Activated CD4-positive, alpha-beta T cell treated with anti-CD3 and anti-CD28 coated beads, Interleukin-2, amount 10 ng/mL, durations not matched to agents 24 days and 14 days (primary cell): ENCODE results near the gene ANKRD28. TPM values are rescaled to one million over a fixed set of nuclear protein-coding genes. Genes with fewer than 3 reads are reported as not detected.

ENCODE experiments used
- DNase-seq: peaks from one replicate; pipeline ENCODE4 v3.0.0; 2022
- H3K27ac Mint-ChIP-seq: one replicate; pipeline ENCODE4 v1.8.0; 2022; ENCODE audit warnings: mild to moderate bottlenecking, mixed read lengths
- H3K27me3 Mint-ChIP-seq: one replicate; pipeline ENCODE4 v1.8.0; 2022; ENCODE audit warnings: mixed read lengths
- H3K36me3 Mint-ChIP-seq: one replicate; pipeline ENCODE4 v1.8.0; 2022; ENCODE audit warnings: low read depth, mild to moderate bottlenecking, mixed read lengths
- H3K4me1 Mint-ChIP-seq: one replicate; pipeline ENCODE4 v1.8.0; 2021; ENCODE audit warnings: mixed read lengths
- H3K4me3 Mint-ChIP-seq: one replicate; pipeline ENCODE4 v1.8.0; 2022; ENCODE audit warnings: mild to moderate bottlenecking, moderate library complexity, mixed read lengths
- H3K9me3 Mint-ChIP-seq: one replicate; pipeline ENCODE4 v1.8.0; 2021; ENCODE audit warnings: mixed read lengths
- intact Hi-C: fragments of 100-400 bp; cut with micrococcal nuclease; formaldehyde crosslinking; loops from one replicate; pipeline ENCODE4 v1.15.1; 2023
- total RNA-seq: library from RNA; stranded (reverse); gene quantifications from 2 replicates; pipeline ENCODE4 v1.2.3, GENCODE V29; 2022

Gene ANKRD28
- total RNA-seq, 1 donor from 2014 or later = 38.7 TPM

DNA sequence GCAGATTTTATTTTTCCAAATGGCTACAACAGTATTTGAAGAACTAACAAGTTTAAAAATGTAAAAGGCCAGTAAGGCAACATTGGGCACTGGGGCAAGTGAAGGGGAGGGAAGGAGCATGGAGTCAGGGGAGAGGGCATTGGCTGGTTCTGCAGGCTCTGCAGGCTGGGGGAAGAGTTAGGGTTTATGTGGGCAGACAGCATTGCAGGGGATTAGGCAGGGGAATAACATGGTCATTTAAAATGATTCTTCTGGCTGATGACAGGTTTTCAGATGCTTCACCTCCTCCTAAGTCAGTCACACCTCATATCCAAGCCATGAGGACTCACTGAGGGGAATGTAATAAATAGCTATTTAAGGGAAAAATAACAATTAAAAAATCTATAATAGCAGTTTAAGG is 143.7 kb downstream of the ANKRD28 start:
- intact Hi-C loops = no loop called here
- no peak overlapping the region for H3K27ac Mint-ChIP-seq
- DNase-seq = no peak
- no peak overlapping the region for H3K4me3 Mint-ChIP-seq
- peaks cover 16% of the 10 kb centered on the region for H3K36me3 Mint-ChIP-seq
- peaks cover 10% of the 10 kb centered on the region for H3K4me1 Mint-ChIP-seq
- peaks cover 20% of the 10 kb centered on the region for H3K27me3 Mint-ChIP-seq
- peaks cover 20% of the 10 kb centered on the region for H3K9me3 Mint-ChIP-seq

DNA sequence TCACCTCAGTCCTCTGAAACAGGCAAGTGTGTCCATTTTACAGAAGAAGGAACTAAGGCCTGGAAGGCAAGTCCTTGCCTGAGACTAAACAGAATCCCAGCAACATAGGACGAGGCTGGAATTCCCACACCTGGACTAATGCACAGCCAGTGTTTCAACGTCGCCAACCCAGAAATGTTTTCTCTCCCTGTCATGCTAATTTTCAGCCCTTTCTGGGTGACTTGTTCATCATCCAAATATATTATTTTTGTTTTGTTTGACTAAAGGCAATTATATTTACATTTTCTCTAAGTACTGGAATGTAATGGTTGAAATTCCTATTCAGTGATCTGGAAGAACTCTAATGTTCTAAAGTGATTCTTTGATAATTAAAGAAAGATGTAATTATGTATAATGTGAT is 144.5 kb downstream of the ANKRD28 start:
- H3K27me3 Mint-ChIP-seq = peaks cover 20% of the 10 kb centered on the region
- H3K36me3 Mint-ChIP-seq = peaks cover 18% of the 10 kb centered on the region
- H3K4me1 Mint-ChIP-seq = peaks cover 12% of the 10 kb centered on the region
- H3K27ac Mint-ChIP-seq = no peak overlapping the region
- no peak overlapping the region for H3K4me3 Mint-ChIP-seq
- no peak for DNase-seq
- intact Hi-C loops = no loop called here
- H3K9me3 Mint-ChIP-seq = peaks cover 17% of the 10 kb centered on the region

DNA sequence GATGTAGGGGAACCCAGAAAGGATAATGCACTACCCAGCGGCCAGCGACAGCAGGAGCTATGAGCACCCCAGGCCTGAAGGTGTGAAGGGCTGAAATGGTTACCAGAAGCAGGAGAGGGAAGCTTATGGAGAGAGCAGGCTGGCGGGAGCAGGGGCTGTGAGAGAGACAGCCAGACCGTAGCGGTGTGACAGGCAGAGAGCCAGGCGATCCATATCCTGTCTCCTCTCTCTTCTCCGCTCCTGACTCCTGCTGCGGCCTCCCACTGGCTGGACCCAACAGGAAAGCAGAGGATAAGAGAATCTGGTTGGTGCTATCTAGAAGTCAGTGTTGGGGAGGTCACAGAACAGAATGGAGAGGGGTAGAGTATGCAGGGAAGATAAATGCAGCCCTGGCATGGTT is 146.4 kb downstream of the ANKRD28 start:
- H3K4me1 Mint-ChIP-seq = peaks cover 28% of the 10 kb centered on the region
- peaks cover 11% of the 10 kb centered on the region for H3K9me3 Mint-ChIP-seq
- peaks cover 20% of the 10 kb centered on the region for H3K27me3 Mint-ChIP-seq
- intact Hi-C loops = no loop called here
- H3K27ac Mint-ChIP-seq = peak overlapping the region; percentile 7
- DNase-seq = no peak
- peaks cover 15% of the 10 kb centered on the region for H3K36me3 Mint-ChIP-seq
- H3K4me3 Mint-ChIP-seq = no peak overlapping the region

DNA sequence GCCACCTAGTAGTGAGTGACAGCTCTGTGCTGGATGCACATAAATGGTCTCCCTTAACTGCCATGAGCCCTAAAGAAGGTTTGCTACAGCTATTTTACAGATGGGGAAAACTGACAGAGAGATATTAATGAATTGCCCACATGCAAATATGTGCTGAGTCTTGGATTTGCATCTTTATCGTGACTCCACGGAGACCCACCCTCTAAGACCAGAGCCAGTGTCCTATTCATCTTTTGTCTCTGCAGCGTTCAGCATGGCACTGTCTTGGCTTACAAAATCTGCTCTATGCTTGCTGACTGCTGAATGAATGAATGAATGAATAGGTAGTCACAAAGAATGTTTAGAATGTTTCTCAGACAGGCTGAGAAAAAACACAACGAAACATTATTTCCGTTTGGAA is 147.9 kb downstream of the ANKRD28 start:
- intact Hi-C loops = loop anchor here (2.0 to 5.0 kb wide), 2 partner anchors 19 to 77 kb away; no protein-coding TSS in a partner anchor
- peaks cover 11% of the 10 kb centered on the region for H3K36me3 Mint-ChIP-seq

DNA sequence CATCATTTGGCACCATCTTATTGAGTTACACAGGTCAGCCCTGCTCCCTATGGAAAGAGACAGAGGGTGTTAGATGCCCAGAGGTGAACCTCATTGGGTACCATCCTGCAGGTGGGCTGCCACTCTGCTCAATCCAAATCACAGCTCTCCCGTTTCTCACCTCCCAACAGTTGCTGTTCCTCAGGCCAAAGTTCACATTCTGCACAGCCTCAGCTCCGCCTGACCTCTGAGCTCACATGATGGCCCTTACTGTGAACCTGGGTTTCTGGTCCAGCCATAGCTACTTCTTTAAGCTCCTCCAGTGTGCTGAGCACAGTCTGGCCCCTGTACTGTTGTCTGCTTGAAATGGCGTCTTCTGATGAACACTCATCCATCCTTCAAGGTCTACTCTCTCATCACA is 148.4 kb downstream of the ANKRD28 start:
- intact Hi-C loops = loop anchor here (2.0 to 5.0 kb wide), 2 partner anchors 19 to 78 kb away; no protein-coding TSS in a partner anchor
- DNase-seq = no peak
- H3K36me3 Mint-ChIP-seq = peaks cover 11% of the 10 kb centered on the region
- H3K9me3 Mint-ChIP-seq = peaks cover 6% of the 10 kb centered on the region
- H3K27ac Mint-ChIP-seq = no peak overlapping the region
- H3K4me1 Mint-ChIP-seq = peaks cover 38% of the 10 kb centered on the region
- H3K4me3 Mint-ChIP-seq = no peak overlapping the region
- peaks cover 22% of the 10 kb centered on the region for H3K27me3 Mint-ChIP-seq

More for the DNA sequence above, 147.9 kb downstream of the ANKRD28 start:
- peaks cover 6% of the 10 kb centered on the region for H3K9me3 Mint-ChIP-seq
- H3K4me1 Mint-ChIP-seq = peaks cover 38% of the 10 kb centered on the region
- H3K27me3 Mint-ChIP-seq = peaks cover 22% of the 10 kb centered on the region
- no peak overlapping the region for H3K27ac Mint-ChIP-seq
- no peak overlapping the region for H3K4me3 Mint-ChIP-seq
- no peak for DNase-seq

DNA sequence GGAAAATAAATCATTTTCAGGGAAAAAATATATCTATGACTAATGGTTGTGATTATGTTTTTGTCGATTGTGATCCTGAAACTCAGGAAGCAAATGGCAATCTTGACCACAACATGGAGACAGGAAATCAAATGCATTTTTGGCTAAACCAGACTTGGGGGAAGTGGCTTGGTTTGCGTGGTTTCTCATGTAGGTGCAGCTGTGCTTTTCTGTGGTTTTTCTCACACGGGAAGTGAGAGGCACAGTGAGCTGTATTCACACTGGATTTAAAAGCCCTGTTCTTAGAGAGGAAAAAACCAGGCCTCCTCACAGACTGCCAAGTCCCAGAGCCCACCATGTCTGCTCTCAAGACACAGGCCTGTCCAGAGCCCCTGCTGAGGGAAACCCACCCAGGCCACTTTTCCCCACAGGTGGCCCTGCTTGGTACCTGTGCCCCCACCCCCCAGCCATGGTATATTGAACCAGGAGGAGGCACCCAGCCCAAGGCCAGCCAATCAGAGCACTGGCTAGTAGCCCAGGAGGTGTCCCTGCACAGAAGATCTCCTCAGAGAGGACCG is 150.1 kb downstream of the ANKRD28 start:
- H3K4me3 Mint-ChIP-seq = peak overlapping the region; percentile 69
- peaks cover 9% of the 10 kb centered on the region for H3K36me3 Mint-ChIP-seq
- H3K27ac Mint-ChIP-seq = peak overlapping the region; percentile 38
- peak; percentile 92 for DNase-seq
- intact Hi-C loops = loop anchor here (1.0 to 5.0 kb wide), 5 partner anchors 11 to 151 kb away; no protein-coding TSS in a partner anchor
- H3K9me3 Mint-ChIP-seq = peaks cover 6% of the 10 kb centered on the region
- peaks cover 38% of the 10 kb centered on the region for H3K4me1 Mint-ChIP-seq
- peaks cover 21% of the 10 kb centered on the region for H3K27me3 Mint-ChIP-seq

DNA sequence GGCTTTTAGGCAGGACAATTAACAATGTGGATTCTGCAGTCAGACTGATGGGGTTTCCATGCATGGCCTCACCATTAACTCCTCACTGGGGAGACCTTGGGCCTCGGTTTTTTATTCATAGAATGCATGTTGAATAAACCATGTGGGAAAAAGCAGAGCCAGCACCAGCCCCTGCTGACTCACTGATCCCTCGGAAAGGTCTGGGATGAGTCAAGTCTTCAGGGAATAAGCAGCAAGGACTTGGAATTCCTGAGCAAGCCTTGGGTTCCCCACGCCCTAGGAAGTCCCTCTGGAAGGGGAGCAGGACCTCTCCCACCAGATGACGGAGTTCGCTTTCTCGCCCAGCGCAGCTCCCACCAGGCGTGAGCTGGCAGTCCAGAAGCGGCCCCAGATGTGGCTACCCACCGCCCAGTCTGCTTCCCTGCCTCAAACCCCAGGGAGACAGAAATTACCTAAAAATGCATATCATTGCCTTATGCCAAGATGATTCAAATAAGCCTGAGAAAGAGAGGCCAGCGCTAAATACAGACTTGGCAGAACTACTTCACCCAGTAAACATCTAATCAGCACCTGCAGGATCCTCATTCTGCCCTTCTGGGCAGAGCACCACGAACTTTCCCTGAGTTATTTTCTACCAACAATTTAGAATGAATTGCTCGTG is 150.8 kb downstream of the ANKRD28 start:
- DNase-seq = no peak
- Mint-ChIP-seq H3K9me3 (peaks cover 6% of the 10 kb centered on the region), H3K27me3 (peaks cover 20% of the 10 kb centered on the region), H3K36me3 (peaks cover 9% of the 10 kb centered on the region), H3K4me3 (peak overlapping the region; percentile 69), H3K27ac (peak overlapping the region; percentile 38), H3K4me1 (peaks cover 38% of the 10 kb centered on the region)
- intact Hi-C loops = loop anchor here (1.0 to 5.0 kb wide), 4 partner anchors 11 to 151 kb away; no protein-coding TSS in a partner anchor

DNA sequence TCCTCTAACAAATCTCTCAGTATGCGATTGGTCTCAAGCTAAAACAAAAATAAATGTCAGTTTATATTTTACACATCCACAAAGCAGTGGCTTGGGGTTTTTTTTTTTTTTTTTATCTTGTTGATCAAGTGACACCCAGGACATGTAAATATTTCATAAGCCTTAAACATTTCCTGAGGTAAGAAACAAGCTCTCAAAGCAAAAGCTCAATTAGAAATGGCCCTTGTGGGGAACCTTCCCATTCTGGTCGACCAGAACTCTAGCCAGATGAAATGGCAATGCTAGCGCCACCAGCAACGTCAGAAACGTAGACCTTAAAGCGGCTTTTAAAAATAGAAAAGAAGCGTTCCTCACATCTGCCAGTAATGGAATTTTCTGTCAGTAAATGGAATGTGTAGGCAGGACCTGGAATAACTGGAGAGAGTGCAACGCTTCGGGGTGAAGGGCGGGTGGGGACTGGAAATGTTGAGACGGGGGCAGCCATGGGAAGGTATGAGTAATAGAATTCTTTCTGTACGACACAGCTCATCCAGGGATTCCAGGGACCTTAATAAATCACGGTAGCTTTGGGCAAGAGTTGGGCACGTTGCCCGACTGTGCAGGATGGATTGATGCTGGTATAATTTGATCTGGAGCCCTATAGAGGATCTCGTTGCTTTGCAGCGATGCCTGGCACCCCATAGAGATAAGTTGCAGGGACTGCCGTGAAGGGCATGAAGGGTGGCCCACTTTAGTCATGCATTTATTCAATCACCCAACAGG is 151.9 kb downstream of the ANKRD28 start:
- intact Hi-C loops = loop anchor here (5.0 kb wide), 1 partner anchor 81 kb away; no protein-coding TSS in a partner anchor
- no peak overlapping the region for H3K27ac Mint-ChIP-seq
- DNase-seq = no peak
- peaks cover 13% of the 10 kb centered on the region for H3K27me3 Mint-ChIP-seq
- peaks cover 9% of the 10 kb centered on the region for H3K36me3 Mint-ChIP-seq
- peak overlapping the region; percentile 14 for H3K4me3 Mint-ChIP-seq
- H3K9me3 Mint-ChIP-seq = peaks cover 6% of the 10 kb centered on the region
- H3K4me1 Mint-ChIP-seq = peaks cover 40% of the 10 kb centered on the region

DNA sequence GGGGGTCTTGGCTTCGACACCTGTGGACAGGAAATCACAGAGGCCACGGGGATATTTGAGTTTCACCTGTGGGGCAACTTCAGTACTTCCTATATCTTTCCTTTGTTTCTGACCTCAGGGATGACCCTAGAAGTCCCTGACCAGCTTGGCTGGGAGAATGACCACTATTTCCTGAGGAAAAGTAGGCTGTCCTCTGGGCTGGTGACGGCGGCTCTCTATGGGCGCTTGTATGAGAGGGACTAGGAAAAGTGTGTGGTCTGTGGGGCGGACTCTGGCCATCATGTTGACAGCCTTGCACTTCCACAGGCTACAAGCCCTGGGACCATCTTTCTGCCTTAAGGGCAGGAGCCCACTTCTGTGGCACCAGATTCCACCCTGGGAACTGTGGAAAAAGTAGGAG is 152.5 kb downstream of the ANKRD28 start:
- peaks cover 9% of the 10 kb centered on the region for H3K27me3 Mint-ChIP-seq
- peaks cover 3% of the 10 kb centered on the region for H3K9me3 Mint-ChIP-seq
- no peak overlapping the region for H3K4me3 Mint-ChIP-seq
- H3K4me1 Mint-ChIP-seq = peaks cover 38% of the 10 kb centered on the region
- peaks cover 9% of the 10 kb centered on the region for H3K36me3 Mint-ChIP-seq
- intact Hi-C loops = loop anchor here (5.0 kb wide), 1 partner anchor 82 kb away; no protein-coding TSS in a partner anchor
- no peak overlapping the region for H3K27ac Mint-ChIP-seq
- DNase-seq = no peak

DNA sequence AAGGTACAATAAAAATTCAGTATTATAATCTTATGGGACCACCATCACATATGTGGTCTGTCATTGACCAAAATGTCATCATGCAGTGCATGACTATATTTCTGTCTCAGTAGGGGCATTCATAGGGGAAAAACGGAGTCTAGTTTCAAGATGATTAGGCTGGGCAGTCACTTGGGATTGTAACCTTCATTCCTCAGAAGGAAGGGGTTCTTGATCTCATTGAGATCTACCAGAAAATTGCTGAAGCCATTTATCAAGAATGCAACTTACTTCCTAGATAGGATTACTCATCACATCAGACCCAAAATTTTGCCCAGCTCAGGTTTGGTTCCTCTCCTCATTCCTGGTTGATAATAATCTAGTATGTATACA is 158.9 kb downstream of the ANKRD28 start:
- H3K9me3 Mint-ChIP-seq = no peaks in the 10 kb centered on the region
- peak overlapping the region; percentile 58 for H3K27ac Mint-ChIP-seq
- no peak for DNase-seq
- no peaks in the 10 kb centered on the region for H3K27me3 Mint-ChIP-seq
- H3K4me1 Mint-ChIP-seq = peaks cover 34% of the 10 kb centered on the region
- H3K4me3 Mint-ChIP-seq = no peak overlapping the region
- H3K36me3 Mint-ChIP-seq = no peaks in the 10 kb centered on the region
- intact Hi-C loops = loop anchor here (5.0 to 10.0 kb wide), 3 partner anchors 37 to 606 kb away; partner anchors contain the start of genes BTD and HACL1

DNA sequence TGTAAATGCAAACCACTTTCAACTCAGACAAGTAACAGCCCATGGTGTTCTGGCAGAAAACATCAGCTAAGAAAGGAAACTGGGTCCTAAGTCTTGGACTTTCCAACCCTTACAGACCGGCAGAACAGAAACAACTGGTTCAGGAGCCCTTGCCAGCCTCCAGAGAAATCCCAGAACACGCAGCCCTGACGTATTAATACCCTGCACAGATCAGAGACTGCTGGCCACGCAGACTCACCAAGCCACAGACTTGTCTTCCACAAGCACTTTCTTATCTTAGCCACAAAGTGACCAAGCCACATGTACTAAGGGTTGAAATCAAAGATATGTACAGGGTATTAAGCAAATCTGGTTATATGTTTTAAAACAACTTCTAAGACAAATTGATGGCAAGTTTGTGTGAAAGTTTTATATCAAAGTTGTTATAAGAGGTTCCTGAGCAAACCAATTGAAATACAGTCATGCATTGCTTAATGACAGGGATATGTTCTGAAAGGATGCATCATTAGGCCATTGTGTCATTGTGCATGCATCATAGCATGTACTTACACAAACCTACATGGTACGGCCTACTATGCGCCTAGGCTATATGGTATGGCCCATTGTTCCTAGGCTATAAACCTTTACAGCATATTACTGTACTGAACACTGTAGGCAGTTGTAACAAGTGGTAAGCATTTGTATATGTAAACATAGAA is 159.4 kb downstream of the ANKRD28 start:
- intact Hi-C loops = loop anchor here (5.0 to 10.0 kb wide), 3 partner anchors 36 to 606 kb away; partner anchors contain the start of genes BTD and HACL1
- H3K27ac Mint-ChIP-seq = peak overlapping the region; percentile 80
- H3K9me3 Mint-ChIP-seq = no peaks in the 10 kb centered on the region
- no peaks in the 10 kb centered on the region for H3K27me3 Mint-ChIP-seq
- no peak for DNase-seq
- peaks cover 35% of the 10 kb centered on the region for H3K4me1 Mint-ChIP-seq
- no peaks in the 10 kb centered on the region for H3K36me3 Mint-ChIP-seq
- peak overlapping the region; percentile 50 for H3K4me3 Mint-ChIP-seq

DNA sequence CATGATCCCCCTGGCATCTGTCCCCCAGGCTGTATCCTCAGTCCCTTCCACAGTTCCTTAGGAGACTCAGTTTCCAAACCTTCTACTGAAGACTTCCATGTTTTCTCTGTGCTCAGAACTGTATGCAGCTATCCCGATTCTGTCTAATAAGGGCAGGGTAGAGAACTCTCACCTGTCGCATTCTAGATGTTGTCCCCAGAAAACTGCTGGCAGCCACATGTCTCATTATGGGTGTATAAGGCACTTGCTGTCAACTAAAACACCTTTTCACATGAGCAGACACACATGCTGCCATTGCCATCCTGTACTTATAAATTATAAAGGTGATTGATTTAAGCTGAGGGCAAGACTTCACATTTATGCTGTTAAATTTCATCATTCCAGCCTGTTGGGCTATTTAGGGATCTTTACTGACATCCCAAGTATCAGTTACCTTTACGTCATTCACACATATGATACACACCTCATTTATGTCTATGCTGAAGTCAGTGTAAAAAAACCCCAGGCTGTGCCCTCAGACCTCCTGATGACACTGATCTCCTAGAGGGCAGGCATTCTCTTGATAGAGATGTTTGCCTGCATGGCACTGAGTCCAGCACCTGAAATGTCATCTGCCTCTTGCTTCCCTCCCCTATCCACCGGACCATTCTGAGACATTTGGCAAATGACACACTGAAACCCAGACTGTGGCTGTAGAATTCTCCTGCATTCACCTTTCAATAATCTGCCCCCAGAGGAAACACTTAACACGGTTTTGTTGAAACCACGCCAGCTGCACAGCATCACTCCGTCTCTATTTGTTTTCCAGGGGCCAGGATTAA is 160.4 kb downstream of the ANKRD28 start:
- no peaks in the 10 kb centered on the region for H3K27me3 Mint-ChIP-seq
- intact Hi-C loops = loop anchor here (5.0 to 10.0 kb wide), 3 partner anchors 35 to 607 kb away; partner anchors contain the start of genes BTD and HACL1
- H3K36me3 Mint-ChIP-seq = no peaks in the 10 kb centered on the region
- H3K9me3 Mint-ChIP-seq = no peaks in the 10 kb centered on the region
- peak overlapping the region; percentile 50 for H3K4me3 Mint-ChIP-seq
- DNase-seq = no peak
- H3K27ac Mint-ChIP-seq = peak overlapping the region; percentile 80
- H3K4me1 Mint-ChIP-seq = peaks cover 35% of the 10 kb centered on the region
